Measurements from ENCODE around the gene PRR13. TPM values are rescaled to one million over a fixed set of nuclear protein-coding genes. Genes with fewer than 3 reads are reported as not detected.
A peak's percentile ranks its signal among the peaks of the same experiment; 100 is the strongest.

PRR13 gene
- total RNA-seq, 4 donors from 2014 or later: 175 to 307 (median 261) TPM

DNA sequence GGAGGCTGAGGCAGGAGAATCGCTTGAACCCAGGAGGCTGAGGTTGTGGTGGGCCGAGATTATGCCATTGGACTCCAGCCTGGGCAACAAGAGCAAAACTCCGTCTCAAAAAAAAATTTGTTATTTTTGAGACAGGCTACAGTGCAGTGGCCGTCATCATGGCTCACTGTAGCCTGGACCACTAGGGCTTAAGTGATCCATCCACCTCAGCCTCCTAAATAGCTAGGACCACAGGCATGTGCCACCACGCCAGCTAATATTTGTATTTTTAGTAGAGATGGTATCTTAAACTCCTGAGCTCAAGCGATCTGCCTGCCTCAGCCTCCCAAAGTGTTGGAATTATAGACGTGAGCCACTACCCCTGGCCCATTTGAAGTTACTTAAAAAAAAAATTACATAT is 9.4 kb downstream of the PRR13 start:
- H3K4me3 ChIP-seq: no peak overlapping the region
- intact Hi-C loops (cut with DNase I; ENCODE audit: low total_unique reads) (loop anchor here (2.0 kb wide), 1 partner anchor 50 kb away; the partner anchor contains the start of gene TARBP2), in situ Hi-C loops (cut with MboI; ENCODE audit: low pct_ligation_motif_present in 1 of 4, low pct_unique_long_range_greater_than_20kb in 1 of 4, low sequenced_read_pairs in 3 of 4) (no loop called here)
- peaks cover 0 to 35% (median 9%) of the 10 kb centered on the region in 4 donors for H3K36me3 ChIP-seq
- DNase-seq: no peak
- no peaks in the 10 kb centered on the region for H3K9me3 ChIP-seq
- H3K27ac ChIP-seq: no peak overlapping the region
- no peak for TF ChIP-seq CTCF (IDR thresholded peaks at IDR 0.05)
- TF ChIP-seq EP300 (IDR thresholded peaks at IDR 0.05; ENCODE audit: low read depth): no peak
- no peak for TF ChIP-seq POLR2AphosphoS5 (IDR thresholded peaks at IDR 0.05)
- no peak for TF ChIP-seq POLR2A (IDR thresholded peaks at IDR 0.05)
- H3K4me1 ChIP-seq: peaks cover 9 to 22% (median 18%) of the 10 kb centered on the region in 4 donors
- 94% methylated on average over 6 to 7 of the region's 7 CpGs for WGBS, 2 donors (ENCODE audit: low coverage in 1 of 2)
- H3K27me3 ChIP-seq: no peaks in the 10 kb centered on the region

- 0 to 1% methylated on average over 3 to 16 of the region's 32 CpGs for WGBS, 2 donors (ENCODE audit: low coverage in 1 of 2)
- in situ Hi-C loops (cut with MboI; ENCODE audit: low pct_ligation_motif_present in 1 of 4, low pct_unique_long_range_greater_than_20kb in 1 of 4, low sequenced_read_pairs in 3 of 4): no loop called here
Observed at GRCh38 chr12:53451661-53452158, 10.2 kb downstream of the PRR13 start, which contains the start of gene PCBP2. TSS of gene PCBP2 (plus strand) at chr12:53452102. CDS start at chr12:53454801, 2,699 bp downstream.

GRCh38 chr12:53452159-53453077 is 10.9 kb downstream of the PRR13 start:
- Histone ChIP-seq H3K27me3 (no peaks in the 10 kb centered on the region), H3K9me3 (no peaks in the 10 kb centered on the region), H3K4me1 (peaks cover 9 to 21% (median 18%) of the 10 kb centered on the region in 4 donors), H3K36me3 (peaks cover 0 to 41% (median 17%) of the 10 kb centered on the region in 4 donors), H3K27ac (peak overlapping the region; percentile 91 to 97 (median 94)), H3K4me3 (peak overlapping the region; percentile 56 to 88 (median 68))
- intact Hi-C loops (cut with DNase I; ENCODE audit: low total_unique reads): no loop called here
- TF ChIP-seq EP300 (IDR thresholded peaks at IDR 0.05; ENCODE audit: low read depth): no peak
- TF ChIP-seq CTCF (IDR thresholded peaks at IDR 0.05): peak; percentile 25 to 50 (median 33)
- peak; percentile 20 for TF ChIP-seq POLR2A (IDR thresholded peaks at IDR 0.05)
- peak in 2 of 3 donors; percentile 39 to 67 for TF ChIP-seq POLR2AphosphoS5 (IDR thresholded peaks at IDR 0.05)
- in situ Hi-C loops (cut with MboI; ENCODE audit: low pct_ligation_motif_present in 1 of 4, low pct_unique_long_range_greater_than_20kb in 1 of 4, low sequenced_read_pairs in 3 of 4): no loop called here
- peak; percentile 85 for DNase-seq
- 0 to 1% methylated on average over 1 to 37 of the region's 82 CpGs for WGBS, 2 donors (ENCODE audit: low coverage in 1 of 2)

More at GRCh38 chr12:53451661-53452158, 10.2 kb downstream of the PRR13 start, which contains the start of gene PCBP2:
- Histone ChIP-seq H3K9me3 (no peaks in the 10 kb centered on the region), H3K4me3 (peak within 1 kb of the TSS; percentile 56 to 88 (median 68)), H3K4me1 (peaks cover 9 to 21% (median 18%) of the 10 kb centered on the region in 4 donors), H3K27ac (peak within 1 kb of the TSS; percentile 91 to 97 (median 94)), H3K36me3 (peaks cover 0 to 41% (median 13%) of the 10 kb centered on the region in 4 donors), H3K27me3 (no peaks in the 10 kb centered on the region)
- peak; percentile 98 for DNase-seq
- TF ChIP-seq POLR2AphosphoS5 (IDR thresholded peaks at IDR 0.05): peak; percentile 92 to 97 (median 94)
- TF ChIP-seq POLR2A (IDR thresholded peaks at IDR 0.05): peak; percentile 77
- TF ChIP-seq CTCF (IDR thresholded peaks at IDR 0.05): peak; percentile 69 to 99 (median 81)
- peak; percentile 55 for TF ChIP-seq EP300 (IDR thresholded peaks at IDR 0.05; ENCODE audit: low read depth)
- intact Hi-C loops (cut with DNase I; ENCODE audit: low total_unique reads): loop anchor here (2.0 kb wide), 1 partner anchor 49 kb away; the partner anchor contains the start of gene TARBP2

All from transverse colon (tissue), 4 donors.